ENCODE measurements around the gene SNRK.

- TF ChIP-seq, protein P1, sequence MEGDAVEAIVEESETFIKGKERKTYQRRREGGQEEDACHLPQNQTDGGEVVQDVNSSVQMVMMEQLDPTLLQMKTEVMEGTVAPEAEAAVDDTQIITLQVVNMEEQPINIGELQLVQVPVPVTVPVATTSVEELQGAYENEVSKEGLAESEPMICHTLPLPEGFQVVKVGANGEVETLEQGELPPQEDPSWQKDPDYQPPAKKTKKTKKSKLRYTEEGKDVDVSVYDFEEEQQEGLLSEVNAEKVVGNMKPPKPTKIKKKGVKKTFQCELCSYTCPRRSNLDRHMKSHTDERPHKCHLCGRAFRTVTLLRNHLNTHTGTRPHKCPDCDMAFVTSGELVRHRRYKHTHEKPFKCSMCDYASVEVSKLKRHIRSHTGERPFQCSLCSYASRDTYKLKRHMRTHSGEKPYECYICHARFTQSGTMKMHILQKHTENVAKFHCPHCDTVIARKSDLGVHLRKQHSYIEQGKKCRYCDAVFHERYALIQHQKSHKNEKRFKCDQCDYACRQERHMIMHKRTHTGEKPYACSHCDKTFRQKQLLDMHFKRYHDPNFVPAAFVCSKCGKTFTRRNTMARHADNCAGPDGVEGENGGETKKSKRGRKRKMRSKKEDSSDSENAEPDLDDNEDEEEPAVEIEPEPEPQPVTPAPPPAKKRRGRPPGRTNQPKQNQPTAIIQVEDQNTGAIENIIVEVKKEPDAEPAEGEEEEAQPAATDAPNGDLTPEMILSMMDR (conservative IDR thresholded peaks at IDR 0.05; ENCODE audit: low read length), result no peak
- no peak for TF ChIP-seq EZH2phosphoT487 (IDR thresholded peaks at IDR 0.05; ENCODE audit: borderline replicate concordance)
Measured at GRCh38 chr3:43365601-43366305, 79.4 kb downstream of the SNRK start.
